ENCODE data around the gene ZDHHC12.
A peak's percentile ranks its signal among the peaks of the same experiment; 100 is the strongest.

The ZDHHC12 gene

GRCh38 chr9:128724744-128725211 is 851 bp upstream of the ZDHHC12 start:
- Histone ChIP-seq H3K27ac (ENCODE audit: low read depth, low read length) (peak overlapping the region; percentile 59), H4K20me1 (ENCODE audit: low read depth, low read length) (no peaks in the 10 kb centered on the region), H3K4me3 (ENCODE audit: insufficient read depth, low read length, poor library complexity, severe bottlenecking) (peak overlapping the region; percentile 90), H3K9ac (ENCODE audit: low read length) (peak overlapping the region; percentile 76), H3K9me2 (replicated peaks; ENCODE audit: insufficient read depth, low read length) (no peaks in the 10 kb centered on the region), H3K36me3 (ENCODE audit: low read length) (no peaks in the 10 kb centered on the region), H3K79me2 (ENCODE audit: insufficient read depth, low read length) (peaks cover 32% of the 10 kb centered on the region), H3K4me2 (ENCODE audit: low read depth, low read length, poor library complexity, severe bottlenecking) (peak overlapping the region; percentile 78), H2AFZ (ENCODE audit: low read depth, low read length, severe bottlenecking) (peak overlapping the region; percentile 75), H3K9me3 (ENCODE audit: insufficient read depth, low read length) (no peaks in the 10 kb centered on the region), H3K27me3 (ENCODE audit: low read length) (no peaks in the 10 kb centered on the region), H3F3A (ENCODE audit: insufficient read depth) (peaks cover 5% of the 10 kb centered on the region; the same call in 1 of the 2 replicates)
- TF ChIP-seq EZH2phosphoT487 (conservative IDR thresholded peaks at IDR 0.05; ENCODE audit: low read length) (no peak), CTCF (IDR thresholded peaks at IDR 0.05; ENCODE audit: insufficient read depth, low read length, poor library complexity, severe bottlenecking) (no peak)

- peak overlapping the region; percentile 62 for H3K27ac ChIP-seq (ENCODE audit: low read depth, low read length)
- H3K9ac ChIP-seq (ENCODE audit: low read length) = peak overlapping the region; percentile 100
- H2AFZ ChIP-seq (ENCODE audit: low read depth, low read length, severe bottlenecking) = peak overlapping the region; percentile 52
- no peaks in the 10 kb centered on the region for H4K20me1 ChIP-seq (ENCODE audit: low read depth, low read length)
- H3F3A ChIP-seq (ENCODE audit: insufficient read depth) = peaks cover 5% of the 10 kb centered on the region; the same call in 1 of the 2 replicates
- no peaks in the 10 kb centered on the region for H3K27me3 ChIP-seq (ENCODE audit: low read length)
- no peaks in the 10 kb centered on the region for H3K36me3 ChIP-seq (ENCODE audit: low read length)
- no peaks in the 10 kb centered on the region for H3K9me2 ChIP-seq (replicated peaks; ENCODE audit: insufficient read depth, low read length)
- no peak for TF ChIP-seq EZH2phosphoT487 (conservative IDR thresholded peaks at IDR 0.05; ENCODE audit: low read length)
- no peak for TF ChIP-seq CTCF (IDR thresholded peaks at IDR 0.05; ENCODE audit: insufficient read depth, low read length, poor library complexity, severe bottlenecking)
- peak overlapping the region; percentile 99 for H3K4me3 ChIP-seq (ENCODE audit: insufficient read depth, low read length, poor library complexity, severe bottlenecking)
- peaks cover 32% of the 10 kb centered on the region for H3K79me2 ChIP-seq (ENCODE audit: insufficient read depth, low read length)
- peak overlapping the region; percentile 98 for H3K4me2 ChIP-seq (ENCODE audit: low read depth, low read length, poor library complexity, severe bottlenecking)
- no peaks in the 10 kb centered on the region for H3K9me3 ChIP-seq (ENCODE audit: insufficient read depth, low read length)
These were observed 518 bp downstream of the ZDHHC12 start for GRCh38 chr9:128723352-128723865.

- Histone ChIP-seq H4K20me1 (ENCODE audit: low read depth, low read length) (no peaks in the 10 kb centered on the region), H3K4me3 (ENCODE audit: insufficient read depth, low read length, poor library complexity, severe bottlenecking) (peak overlapping the region; percentile 99), H3K79me2 (ENCODE audit: insufficient read depth, low read length) (peaks cover 32% of the 10 kb centered on the region), H2AFZ (ENCODE audit: low read depth, low read length, severe bottlenecking) (no peak overlapping the region), H3K9me3 (ENCODE audit: insufficient read depth, low read length) (no peaks in the 10 kb centered on the region), H3K9me2 (replicated peaks; ENCODE audit: insufficient read depth, low read length) (no peaks in the 10 kb centered on the region), H3K9ac (ENCODE audit: low read length) (peak overlapping the region; percentile 100), H3K27ac (ENCODE audit: low read depth, low read length) (peak overlapping the region; percentile 62), H3K27me3 (ENCODE audit: low read length) (no peaks in the 10 kb centered on the region), H3K4me2 (ENCODE audit: low read depth, low read length, poor library complexity, severe bottlenecking) (peak overlapping the region; percentile 98), H3K36me3 (ENCODE audit: low read length) (no peaks in the 10 kb centered on the region), H3F3A (ENCODE audit: insufficient read depth) (peaks cover 5% of the 10 kb centered on the region; the same call in 1 of the 2 replicates)
- TF ChIP-seq EZH2phosphoT487 (conservative IDR thresholded peaks at IDR 0.05; ENCODE audit: low read length) (no peak), CTCF (IDR thresholded peaks at IDR 0.05; ENCODE audit: insufficient read depth, low read length, poor library complexity, severe bottlenecking) (no peak)
These were observed 1.3 kb downstream of the ZDHHC12 start for GRCh38 chr9:128722380-128723351.

Data from SU-DHL-6 (cell line).